ENCODE results near the gene DSC1. TPM values are rescaled to one million over a fixed set of nuclear protein-coding genes. Genes with fewer than 3 reads are reported as not detected.
"Not testable (repeated sequence)": the region's sequence is repeated elsewhere in the genome, so short reads cannot be mapped to it uniquely, and the experiment has no call there.

DSC1 gene
- total RNA-seq, 1 experiment from 2014 or later: not detected

GRCh38 chr18:31149351-31149750 is 13.3 kb downstream of the DSC1 start:
- no peaks in the 10 kb centered on the region for H3K36me3 ChIP-seq (replicated peaks; ENCODE audit: control insufficient read depth, insufficient read depth, low read length)
- H3K27me3 ChIP-seq (ENCODE audit: control insufficient read depth, insufficient read depth, low read length): no peaks in the 10 kb centered on the region
- H3K4me3 ChIP-seq (ENCODE audit: insufficient read depth, low read depth, low read length): no peak overlapping the region
- no peak for DNase-seq

- Histone ChIP-seq H3K27me3 (ENCODE audit: control insufficient read depth, insufficient read depth, low read length) (no peaks in the 10 kb centered on the region), H3K4me3 (ENCODE audit: insufficient read depth, low read depth, low read length) (no peak overlapping the region), H3K36me3 (replicated peaks; ENCODE audit: control insufficient read depth, insufficient read depth, low read length) (no peaks in the 10 kb centered on the region)
- DNase-seq: no peak
Measured at GRCh38 chr18:31148600-31148999, 14.1 kb downstream of the DSC1 start.

GRCh38 chr18:31146809-31147208 is 15.8 kb downstream of the DSC1 start:
- no peak for DNase-seq
- no peaks in the 10 kb centered on the region for H3K27me3 ChIP-seq (ENCODE audit: control insufficient read depth, insufficient read depth, low read length)
- no peak overlapping the region for H3K4me3 ChIP-seq (ENCODE audit: insufficient read depth, low read depth, low read length)
- H3K36me3 ChIP-seq (replicated peaks; ENCODE audit: control insufficient read depth, insufficient read depth, low read length): no peaks in the 10 kb centered on the region

GRCh38 chr18:31143025-31143424 is 19.6 kb downstream of the DSC1 start:
- DNase-seq: no peak
- Histone ChIP-seq H3K4me3 (ENCODE audit: insufficient read depth, low read depth, low read length) (no peak overlapping the region), H3K36me3 (replicated peaks; ENCODE audit: control insufficient read depth, insufficient read depth, low read length) (no peaks in the 10 kb centered on the region), H3K27me3 (ENCODE audit: control insufficient read depth, insufficient read depth, low read length) (no peaks in the 10 kb centered on the region)

- H3K4me3 ChIP-seq (ENCODE audit: insufficient read depth, low read depth, low read length): no peak overlapping the region
- no peak for DNase-seq
- H3K27me3 ChIP-seq (ENCODE audit: control insufficient read depth, insufficient read depth, low read length): no peaks in the 10 kb centered on the region
- H3K36me3 ChIP-seq (replicated peaks; ENCODE audit: control insufficient read depth, insufficient read depth, low read length): no peaks in the 10 kb centered on the region
Measured at GRCh38 chr18:31138709-31139108, 23.9 kb downstream of the DSC1 start.

- no peak overlapping the region for H3K4me3 ChIP-seq (ENCODE audit: insufficient read depth, low read depth, low read length)
- H3K36me3 ChIP-seq (replicated peaks; ENCODE audit: control insufficient read depth, insufficient read depth, low read length): no peaks in the 10 kb centered on the region
Measured at GRCh38 chr18:31134988-31135529, 27.6 kb downstream of the DSC1 start.

GRCh38 chr18:31129398-31130115 is 33.1 kb downstream of the DSC1 start:
- Histone ChIP-seq H3K36me3 (replicated peaks; ENCODE audit: control insufficient read depth, insufficient read depth, low read length) (no peaks in the 10 kb centered on the region), H3K27me3 (ENCODE audit: control insufficient read depth, insufficient read depth, low read length) (no peaks in the 10 kb centered on the region), H3K4me3 (ENCODE audit: insufficient read depth, low read depth, low read length) (no peak overlapping the region)
- DNase-seq: no peak

More at GRCh38 chr18:31134988-31135529, 27.6 kb downstream of the DSC1 start:
- no peaks in the 10 kb centered on the region for H3K27me3 ChIP-seq (ENCODE audit: control insufficient read depth, insufficient read depth, low read length)
- DNase-seq: no peak

GRCh38 chr18:31125878-31126277 is 36.8 kb downstream of the DSC1 start:
- no peak for DNase-seq
- no peaks in the 10 kb centered on the region for H3K27me3 ChIP-seq (ENCODE audit: control insufficient read depth, insufficient read depth, low read length)
- H3K4me3 ChIP-seq (ENCODE audit: insufficient read depth, low read depth, low read length): no peak overlapping the region
- H3K36me3 ChIP-seq (replicated peaks; ENCODE audit: control insufficient read depth, insufficient read depth, low read length): no peaks in the 10 kb centered on the region

GRCh38 chr18:31123125-31123524 is 39.5 kb downstream of the DSC1 start:
- H3K36me3 ChIP-seq (replicated peaks; ENCODE audit: control insufficient read depth, insufficient read depth, low read length); DNase-seq; H3K4me3 ChIP-seq (ENCODE audit: insufficient read depth, low read depth, low read length); H3K27me3 ChIP-seq (ENCODE audit: control insufficient read depth, insufficient read depth, low read length): not testable (repeated sequence)

- Histone ChIP-seq H3K36me3 (replicated peaks; ENCODE audit: control insufficient read depth, insufficient read depth, low read length) (no peaks in the 10 kb centered on the region), H3K27me3 (ENCODE audit: control insufficient read depth, insufficient read depth, low read length) (no peaks in the 10 kb centered on the region), H3K4me3 (ENCODE audit: insufficient read depth, low read depth, low read length) (no peak overlapping the region)
- no peak for DNase-seq
Measured at GRCh38 chr18:31120594-31120993, 42.1 kb downstream of the DSC1 start.

- H3K4me3 ChIP-seq (ENCODE audit: insufficient read depth, low read depth, low read length): no peak overlapping the region
Measured at GRCh38 chr18:31116853-31117595, 45.6 kb downstream of the DSC1 start.

GRCh38 chr18:31112804-31113203 is 49.9 kb downstream of the DSC1 start:
- no peak for DNase-seq
- H3K4me3 ChIP-seq (ENCODE audit: insufficient read depth, low read depth, low read length): no peak overlapping the region
- H3K27me3 ChIP-seq (ENCODE audit: control insufficient read depth, insufficient read depth, low read length): no peaks in the 10 kb centered on the region
- no peaks in the 10 kb centered on the region for H3K36me3 ChIP-seq (replicated peaks; ENCODE audit: control insufficient read depth, insufficient read depth, low read length)

More at GRCh38 chr18:31116853-31117595, 45.6 kb downstream of the DSC1 start:
- no peaks in the 10 kb centered on the region for H3K27me3 ChIP-seq (ENCODE audit: control insufficient read depth, insufficient read depth, low read length)
- no peak for DNase-seq
- no peaks in the 10 kb centered on the region for H3K36me3 ChIP-seq (replicated peaks; ENCODE audit: control insufficient read depth, insufficient read depth, low read length)

- Histone ChIP-seq H3K27me3 (ENCODE audit: control insufficient read depth, insufficient read depth, low read length) (no peaks in the 10 kb centered on the region), H3K36me3 (replicated peaks; ENCODE audit: control insufficient read depth, insufficient read depth, low read length) (no peaks in the 10 kb centered on the region), H3K4me3 (ENCODE audit: insufficient read depth, low read depth, low read length) (no peak overlapping the region)
- no peak for DNase-seq
Measured at GRCh38 chr18:31105733-31106132, 56.9 kb downstream of the DSC1 start.

- no peaks in the 10 kb centered on the region for H3K36me3 ChIP-seq (replicated peaks; ENCODE audit: control insufficient read depth, insufficient read depth, low read length)
- H3K4me3 ChIP-seq (ENCODE audit: insufficient read depth, low read depth, low read length): no peak overlapping the region
- H3K27me3 ChIP-seq (ENCODE audit: control insufficient read depth, insufficient read depth, low read length): no peaks in the 10 kb centered on the region
- DNase-seq: no peak
Measured at GRCh38 chr18:31104444-31104843, 58.2 kb downstream of the DSC1 start.

GRCh38 chr18:31103423-31103822 is 59.2 kb downstream of the DSC1 start:
- no peak overlapping the region for H3K4me3 ChIP-seq (ENCODE audit: insufficient read depth, low read depth, low read length)
- no peak for DNase-seq
- no peaks in the 10 kb centered on the region for H3K27me3 ChIP-seq (ENCODE audit: control insufficient read depth, insufficient read depth, low read length)
- no peaks in the 10 kb centered on the region for H3K36me3 ChIP-seq (replicated peaks; ENCODE audit: control insufficient read depth, insufficient read depth, low read length)
